ENCODE measurements around the gene AUTS2.

AUTS2 gene

GRCh38 chr7:70512144-70512543 is 913.9 kb downstream of the AUTS2 start:
- H3K4me3 ChIP-seq (ENCODE audit: low read depth, low read length) = no peak overlapping the region
- no peak for TF ChIP-seq CTCF (IDR thresholded peaks at IDR 0.05; ENCODE audit: low read depth, low read length)

GRCh38 chr7:70512761-70513160 is 914.5 kb downstream of the AUTS2 start:
- no peak for TF ChIP-seq CTCF (IDR thresholded peaks at IDR 0.05; ENCODE audit: low read depth, low read length)
- no peak overlapping the region for H3K4me3 ChIP-seq (ENCODE audit: low read depth, low read length)

- no peak for TF ChIP-seq CTCF (IDR thresholded peaks at IDR 0.05; ENCODE audit: low read depth, low read length)
- H3K4me3 ChIP-seq (ENCODE audit: low read depth, low read length) = no peak overlapping the region
Measured at GRCh38 chr7:70520611-70521010, 922.3 kb downstream of the AUTS2 start.

- H3K4me3 ChIP-seq (ENCODE audit: low read depth, low read length) = no peak overlapping the region
- TF ChIP-seq CTCF (IDR thresholded peaks at IDR 0.05; ENCODE audit: low read depth, low read length) = no peak
Measured at GRCh38 chr7:70523249-70523988, 925.1 kb downstream of the AUTS2 start.

GRCh38 chr7:70523989-70524351 is 925.7 kb downstream of the AUTS2 start:
- no peak for TF ChIP-seq CTCF (IDR thresholded peaks at IDR 0.05; ENCODE audit: low read depth, low read length)
- no peak overlapping the region for H3K4me3 ChIP-seq (ENCODE audit: low read depth, low read length)

- no peak for TF ChIP-seq CTCF (IDR thresholded peaks at IDR 0.05; ENCODE audit: low read depth, low read length)
Measured at GRCh38 chr7:70525991-70526390, 927.7 kb downstream of the AUTS2 start.

GRCh38 chr7:70527520-70528115 is 929.3 kb downstream of the AUTS2 start:
- no peak overlapping the region for H3K4me3 ChIP-seq (ENCODE audit: low read depth, low read length)
- no peak for TF ChIP-seq CTCF (IDR thresholded peaks at IDR 0.05; ENCODE audit: low read depth, low read length)

More at GRCh38 chr7:70525991-70526390, 927.7 kb downstream of the AUTS2 start:
- no peak overlapping the region for H3K4me3 ChIP-seq (ENCODE audit: low read depth, low read length)
